CD4-positive, alpha-beta T cell treated with Interleukin-15 for 1 hour (primary cell): ENCODE measurements around the gene TOLLIP.
"Not testable (repeated sequence)": the region's sequence is repeated elsewhere in the genome, so short reads cannot be mapped to it uniquely, and the experiment has no call there.

Experiments used
- DNase-seq: peaks from one replicate; pipeline ENCODE4 v3.0.0-alpha.2; 2020

Gene TOLLIP

DNA sequence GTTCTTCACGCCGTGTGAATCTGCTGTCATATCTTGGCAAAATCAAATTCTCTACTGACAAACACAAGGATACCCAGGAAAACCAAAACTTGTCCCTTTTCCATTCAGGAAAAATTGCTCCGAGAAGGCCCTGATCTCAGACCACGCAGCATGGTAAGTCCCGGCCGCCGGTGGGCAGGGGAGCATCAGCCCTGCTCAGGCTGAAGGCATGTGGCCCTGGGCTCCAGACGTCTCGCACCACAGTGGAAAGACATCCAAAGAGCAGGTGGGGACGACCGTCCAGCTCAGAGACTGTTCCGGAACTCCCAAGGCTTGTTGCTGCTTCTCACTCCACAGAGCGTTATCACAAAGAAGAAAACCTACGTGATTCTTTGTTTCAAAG, 29.8 kb downstream of the TOLLIP start:
- DNase-seq: no peak

DNA sequence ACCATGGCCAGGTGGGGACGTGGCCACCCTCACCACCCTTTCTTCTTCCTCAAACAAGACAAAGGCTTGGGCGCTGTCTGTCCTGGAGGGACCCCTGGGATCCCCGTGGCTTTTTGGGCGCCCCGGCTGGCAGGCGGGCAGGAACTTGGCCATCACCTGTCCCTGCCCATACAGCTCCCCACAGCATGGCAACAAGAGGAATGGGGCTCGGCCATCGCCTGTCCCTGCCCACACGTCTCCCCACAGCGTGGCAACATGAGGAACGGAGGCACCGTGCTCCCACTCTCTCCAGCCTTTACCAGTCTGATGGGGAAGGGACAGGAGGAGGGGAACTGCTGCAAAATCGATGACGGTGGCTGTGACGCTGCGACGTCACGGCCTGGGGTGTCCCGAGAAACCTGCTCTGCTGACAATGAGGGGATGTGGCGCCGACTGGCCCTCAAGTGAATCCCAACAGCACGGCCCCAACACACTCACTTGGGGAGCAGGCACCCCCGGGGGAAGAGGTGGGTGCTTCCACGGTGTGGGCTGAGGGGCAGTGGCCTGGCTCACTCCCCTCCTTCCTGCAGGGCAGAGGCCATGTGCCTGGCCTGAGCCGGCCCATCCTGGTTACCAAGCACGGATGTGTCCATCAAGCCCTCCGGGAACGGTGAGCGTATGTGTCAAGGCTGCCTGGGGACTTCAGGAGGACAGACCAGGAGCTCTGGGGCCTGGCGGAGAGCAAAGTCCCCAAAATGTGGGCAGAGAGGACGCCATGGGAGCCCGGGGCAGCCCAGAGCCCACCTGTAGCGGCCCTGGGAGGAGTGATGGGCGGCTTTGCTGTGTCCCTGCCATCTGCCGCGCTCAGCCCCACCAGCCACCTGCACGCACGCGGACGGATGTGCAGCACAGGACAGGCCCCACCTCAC, 30.4 kb downstream of the TOLLIP start:
- DNase-seq: no peak

GRCh38 chr11:1277936-1278512, 31.4 kb downstream of the TOLLIP start:
- DNase-seq: no peak

DNA sequence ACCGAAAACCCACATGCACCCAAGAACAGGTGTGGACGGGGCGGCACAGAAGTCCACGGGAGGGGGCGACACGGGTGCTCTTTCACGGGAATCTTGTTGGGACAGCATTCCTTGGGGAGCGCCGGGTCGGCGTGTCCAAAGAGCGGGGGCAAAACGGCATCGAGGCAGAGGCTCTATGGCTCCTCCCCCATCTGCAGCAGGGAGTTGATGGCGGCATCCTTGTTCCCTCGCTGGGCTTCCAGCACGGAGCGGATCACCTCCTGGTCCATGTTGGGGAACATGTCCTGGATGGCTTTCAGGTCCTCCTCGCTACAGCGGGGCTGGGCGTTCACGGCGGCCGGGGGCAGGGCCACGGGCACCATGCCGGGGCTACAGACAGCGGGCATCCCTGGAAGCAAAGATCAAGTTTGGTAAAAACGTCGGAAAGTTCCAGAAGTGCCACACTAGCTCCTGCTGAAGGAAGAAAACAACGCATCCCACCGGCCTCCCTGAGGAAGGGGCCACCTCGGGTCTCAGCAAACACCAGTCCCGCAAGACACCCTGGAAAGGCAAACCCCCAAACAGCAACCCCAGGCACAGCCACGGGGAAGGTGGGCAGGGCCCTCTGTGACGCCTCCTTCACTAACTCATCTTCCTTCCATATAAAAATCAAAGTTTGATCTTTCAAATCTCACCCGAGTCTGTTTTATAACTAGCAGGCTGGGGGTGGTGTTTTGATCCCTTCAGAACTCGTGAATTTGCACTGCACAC, 32.4 kb downstream of the TOLLIP start:
- DNase-seq: no peak

GRCh38 chr11:1276041-1276790, 33.2 kb downstream of the TOLLIP start:
- DNase-seq: no peak

DNA sequence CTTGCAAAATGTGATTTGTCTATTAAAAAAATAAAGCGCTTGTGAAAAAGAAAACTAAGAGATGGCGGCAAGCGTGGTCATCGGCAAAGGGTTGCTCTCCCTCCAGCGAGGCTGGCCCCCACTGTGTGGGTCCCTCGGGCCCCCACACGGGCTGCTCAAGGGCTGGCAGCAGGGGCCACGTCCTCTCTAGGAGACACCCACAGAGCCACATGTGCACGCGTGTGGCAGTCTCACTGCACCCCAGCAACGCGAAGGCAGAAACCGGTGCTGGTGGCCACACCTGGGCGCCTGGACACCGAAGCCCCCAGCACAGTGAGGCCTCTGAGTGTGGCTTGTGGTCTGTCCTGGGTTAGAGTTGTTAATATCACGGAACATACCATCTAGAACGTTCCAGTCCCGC, 34.4 kb downstream of the TOLLIP start:
- no peak for DNase-seq

DNA sequence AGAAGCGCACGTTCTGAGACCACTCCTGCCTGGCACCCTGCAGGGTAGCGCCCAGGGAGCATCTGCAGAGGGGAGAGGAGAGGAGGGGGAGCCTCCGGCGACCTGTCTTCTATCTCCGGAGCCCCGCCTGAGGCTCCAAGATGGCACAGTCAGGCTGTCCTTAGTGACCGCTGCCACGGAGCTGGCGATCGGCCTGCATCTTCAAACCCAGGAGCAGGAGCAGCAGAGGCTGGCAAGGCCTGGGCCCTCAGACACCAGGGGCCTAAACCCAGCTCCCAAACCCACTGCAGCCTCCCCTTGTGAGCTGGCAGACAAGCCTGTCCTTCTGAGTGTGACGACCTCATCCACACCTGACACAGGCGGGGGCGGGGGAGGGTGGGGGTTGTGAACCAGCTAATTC, 34.9 kb downstream of the TOLLIP start:
- no peak for DNase-seq

DNA sequence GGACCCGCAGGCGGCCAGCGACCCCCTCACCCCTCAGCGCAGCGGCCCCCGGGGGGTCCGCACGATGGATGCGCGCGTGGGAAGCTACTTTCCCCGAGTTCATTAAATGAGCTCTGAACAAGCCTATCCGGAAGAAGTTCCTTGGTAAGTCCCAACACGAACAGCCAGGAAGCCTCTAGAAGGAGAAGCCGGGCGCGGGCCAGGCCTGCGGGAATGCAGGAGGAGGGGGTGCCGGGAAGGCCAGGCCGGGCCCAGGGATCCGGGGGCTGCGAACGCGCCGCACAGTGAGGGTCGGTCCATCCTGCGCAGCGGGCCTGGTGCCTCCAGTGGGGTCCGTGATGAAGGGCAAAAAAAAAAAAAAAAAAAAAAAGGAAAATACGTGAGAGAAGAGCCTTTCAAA, 36.9 kb downstream of the TOLLIP start:
- DNase-seq: no peak

- no peak for DNase-seq
Measured at GRCh38 chr11:1271927-1272326, 37.5 kb downstream of the TOLLIP start.

- DNase-seq: no peak
Measured at GRCh38 chr11:1271406-1271805, 38.0 kb downstream of the TOLLIP start.

DNA sequence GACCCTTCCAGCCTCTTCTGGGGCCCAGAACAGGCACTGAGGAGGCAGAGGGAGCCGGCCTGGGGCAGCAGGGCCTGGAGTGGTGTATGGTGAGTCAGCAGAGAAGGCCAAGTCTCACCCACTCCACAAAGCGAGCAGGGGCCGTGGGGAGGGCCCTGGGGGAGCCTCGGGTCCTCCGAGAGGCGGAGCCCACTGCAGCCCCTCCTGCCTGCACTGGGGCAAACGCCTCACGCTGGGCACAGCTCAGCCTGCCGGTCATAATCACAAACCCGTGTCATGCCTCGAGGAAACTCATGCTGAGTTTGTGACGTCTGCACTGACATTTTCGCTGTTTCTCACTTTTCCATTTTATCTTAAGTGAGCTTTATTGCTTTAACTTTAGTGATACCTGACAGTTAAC, 38.4 kb downstream of the TOLLIP start:
- DNase-seq: no peak

- no peak for DNase-seq
Measured at GRCh38 chr11:1270476-1270875, 39.0 kb downstream of the TOLLIP start.

GRCh38 chr11:1269957-1270356, 39.5 kb downstream of the TOLLIP start:
- DNase-seq: no peak

GRCh38 chr11:1267441-1268100, 41.9 kb downstream of the TOLLIP start:
- no peak for DNase-seq

DNA sequence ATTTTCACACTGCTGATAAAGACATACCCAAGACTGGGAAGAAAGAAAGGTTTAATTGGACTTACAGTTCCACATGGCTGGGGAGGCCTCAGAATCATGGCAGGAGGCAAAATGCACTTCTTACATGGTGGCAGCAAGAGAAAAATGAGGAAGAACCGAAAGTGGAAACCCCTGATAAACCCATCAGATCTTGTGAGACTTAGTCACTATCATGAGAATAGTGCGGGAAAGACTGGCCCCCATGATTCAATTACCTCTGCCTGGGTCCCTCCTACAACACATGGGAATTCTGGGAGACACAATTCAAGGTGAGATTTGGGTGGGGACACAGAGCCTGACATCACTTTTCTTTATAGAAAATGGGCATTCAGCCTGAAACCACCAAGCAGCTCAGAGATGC, 42.5 kb downstream of the TOLLIP start:
- not testable (repeated sequence) for DNase-seq

DNA sequence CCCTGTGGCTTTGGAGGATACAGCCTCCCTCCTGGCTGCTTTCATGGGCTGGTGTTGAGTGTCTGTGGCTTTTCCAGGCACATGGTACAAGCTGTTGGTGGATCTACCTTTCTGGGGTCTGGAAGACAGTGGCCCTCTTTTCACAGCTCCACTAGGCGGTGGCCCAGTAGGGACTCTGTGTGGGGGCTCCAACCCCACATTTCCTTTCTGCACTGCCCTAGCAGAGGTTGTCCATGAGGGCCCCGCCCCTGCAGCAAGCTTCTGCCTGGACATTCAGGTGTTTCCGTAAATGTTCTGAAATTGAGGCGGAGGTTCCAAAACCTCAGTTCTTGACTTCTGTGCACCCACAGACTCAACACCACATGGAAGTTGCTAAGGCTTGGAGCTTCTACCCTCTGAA, 44.0 kb downstream of the TOLLIP start:
- not testable (repeated sequence) for DNase-seq

DNA sequence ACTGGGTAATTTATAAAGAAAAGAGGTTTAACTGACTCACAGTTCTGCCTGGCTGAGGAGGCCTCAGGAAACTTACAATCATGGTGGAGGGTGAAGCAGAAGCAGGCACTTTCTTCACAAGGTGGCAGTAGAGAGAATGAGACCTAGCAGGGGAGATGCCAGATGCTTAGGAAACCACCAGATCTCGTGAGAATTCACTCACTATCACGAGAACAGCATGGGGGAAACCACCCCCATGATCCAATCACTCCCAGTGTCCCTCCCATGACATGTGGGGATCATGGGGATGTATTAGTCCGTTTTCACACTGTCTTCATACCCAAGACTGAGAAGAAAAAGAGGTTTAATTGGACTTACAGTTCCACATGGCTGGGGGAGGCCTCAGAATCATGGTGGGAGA, 45.0 kb downstream of the TOLLIP start:
- peak; percentile 47 for DNase-seq

DNA sequence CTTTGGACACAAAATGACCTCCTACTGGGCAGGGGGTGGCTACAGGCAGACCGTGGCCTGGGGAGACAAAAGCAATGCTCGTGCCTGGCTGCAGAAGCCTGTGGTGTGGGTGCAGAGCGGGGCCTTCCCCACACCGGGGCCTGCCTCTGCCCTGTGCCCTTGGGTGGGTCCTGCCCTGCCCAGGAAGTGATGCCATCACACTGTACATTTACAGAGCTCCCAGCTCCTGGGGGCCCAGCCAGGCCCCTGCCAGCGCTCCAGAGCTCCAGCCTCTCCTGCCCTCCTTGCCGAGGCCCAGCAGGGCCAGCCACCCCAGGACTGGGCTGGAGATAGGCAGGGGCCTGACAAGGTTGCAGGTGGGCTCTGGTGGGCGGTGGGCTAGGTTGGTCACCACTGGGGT, 46.4 kb downstream of the TOLLIP start:
- DNase-seq: no peak

DNA sequence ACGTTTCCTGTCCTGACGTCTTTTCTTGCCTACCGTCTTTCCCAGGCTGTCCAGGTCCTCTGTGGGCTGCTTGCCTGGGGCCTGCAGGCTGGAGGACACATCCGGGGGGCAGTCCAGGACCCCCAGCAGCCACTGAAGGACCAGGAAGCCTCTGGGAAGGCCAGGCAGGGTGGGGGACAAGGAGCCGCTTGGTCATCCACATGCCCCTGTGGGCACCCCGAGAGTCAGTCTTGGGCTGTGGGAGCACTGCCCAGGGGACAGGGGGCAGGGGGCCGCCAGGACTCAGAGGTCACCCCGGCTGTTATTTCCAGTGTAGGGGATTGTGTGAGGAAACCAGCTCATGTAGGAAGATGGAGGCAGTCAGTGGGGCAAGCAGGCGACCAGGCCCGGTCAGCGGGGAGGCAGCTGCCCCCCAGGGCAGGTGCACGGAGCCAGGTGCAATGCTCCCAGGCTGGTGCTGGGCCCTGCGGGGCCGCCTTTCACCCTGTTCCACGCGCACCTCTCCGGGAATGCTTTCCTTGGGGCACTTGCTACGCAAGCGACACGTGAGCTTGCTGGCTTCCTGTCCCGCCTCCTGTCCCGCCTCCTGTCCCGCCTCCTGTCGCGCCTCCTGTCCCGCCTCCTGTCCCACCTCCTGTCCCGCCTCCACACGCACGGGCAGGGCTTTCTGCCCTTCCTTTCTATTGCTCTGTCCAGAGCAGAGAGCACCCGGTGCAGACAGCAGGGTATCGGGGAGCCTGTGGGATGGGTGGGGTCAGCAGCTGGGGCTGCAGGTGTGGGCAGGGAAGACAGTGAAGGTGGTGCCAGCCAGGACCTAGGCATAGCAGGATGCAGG, 47.0 kb downstream of the TOLLIP start:
- DNase-seq: peak; percentile 88

DNA sequence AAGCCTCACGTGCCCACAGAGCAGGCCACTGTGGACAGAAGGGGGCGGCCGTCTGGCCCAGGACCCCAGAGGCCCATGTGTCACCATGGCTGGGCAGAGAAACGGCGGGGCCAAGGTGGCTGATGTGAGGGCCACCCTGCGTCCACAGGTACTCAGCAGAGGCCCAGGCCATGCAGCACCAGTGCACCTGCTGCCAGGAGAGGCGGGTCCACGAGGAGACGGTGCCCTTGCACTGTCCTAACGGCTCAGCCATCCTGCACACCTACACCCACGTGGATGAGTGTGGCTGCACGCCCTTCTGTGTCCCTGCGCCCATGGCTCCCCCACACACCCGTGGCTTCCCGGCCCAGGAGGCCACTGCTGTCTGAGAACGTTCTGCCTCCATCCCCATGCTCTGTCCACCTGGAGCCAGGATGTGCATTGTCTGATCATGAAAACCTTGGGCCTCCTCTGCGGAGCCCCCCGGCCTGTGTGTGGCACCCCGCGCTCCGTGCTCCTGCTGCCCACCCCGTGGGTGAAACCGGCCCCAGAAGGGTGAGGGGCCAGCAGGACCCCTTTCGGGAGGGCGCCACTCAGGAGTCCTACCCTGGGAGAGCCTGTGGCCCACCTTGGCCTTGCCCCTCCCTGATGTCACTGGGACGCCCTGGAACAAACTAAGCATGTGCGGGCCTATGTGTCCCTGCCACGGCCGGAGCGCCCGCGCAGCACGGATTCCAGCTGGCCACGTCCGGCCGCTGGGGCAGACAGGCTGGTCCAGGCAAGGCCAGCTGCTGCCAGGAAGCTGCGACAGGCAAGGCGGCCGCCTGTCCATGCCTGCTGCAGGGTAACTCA, 48.0 kb downstream of the TOLLIP start:
- no peak for DNase-seq

DNA sequence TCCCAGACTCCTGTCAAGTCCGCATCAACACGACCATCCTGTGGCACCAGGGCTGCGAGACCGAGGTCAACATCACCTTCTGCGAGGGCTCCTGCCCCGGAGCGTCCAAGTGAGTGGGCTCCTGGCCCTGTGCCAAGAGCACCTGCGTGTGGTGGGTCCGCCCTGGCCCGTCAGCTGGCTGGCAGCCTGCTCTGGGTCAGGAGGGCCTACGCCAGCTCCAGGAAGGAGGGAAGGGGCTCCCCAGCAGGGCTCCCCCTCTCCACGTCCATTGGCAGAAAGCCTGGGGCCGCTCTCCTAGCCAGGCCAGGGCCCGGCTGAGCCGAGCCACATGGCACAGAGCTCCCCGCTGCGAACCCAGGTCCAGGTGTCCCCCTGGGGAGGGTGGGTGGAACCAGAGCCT, 48.8 kb downstream of the TOLLIP start:
- no peak for DNase-seq
